ENCODE measurements around the gene TXNRD3.

DNA sequence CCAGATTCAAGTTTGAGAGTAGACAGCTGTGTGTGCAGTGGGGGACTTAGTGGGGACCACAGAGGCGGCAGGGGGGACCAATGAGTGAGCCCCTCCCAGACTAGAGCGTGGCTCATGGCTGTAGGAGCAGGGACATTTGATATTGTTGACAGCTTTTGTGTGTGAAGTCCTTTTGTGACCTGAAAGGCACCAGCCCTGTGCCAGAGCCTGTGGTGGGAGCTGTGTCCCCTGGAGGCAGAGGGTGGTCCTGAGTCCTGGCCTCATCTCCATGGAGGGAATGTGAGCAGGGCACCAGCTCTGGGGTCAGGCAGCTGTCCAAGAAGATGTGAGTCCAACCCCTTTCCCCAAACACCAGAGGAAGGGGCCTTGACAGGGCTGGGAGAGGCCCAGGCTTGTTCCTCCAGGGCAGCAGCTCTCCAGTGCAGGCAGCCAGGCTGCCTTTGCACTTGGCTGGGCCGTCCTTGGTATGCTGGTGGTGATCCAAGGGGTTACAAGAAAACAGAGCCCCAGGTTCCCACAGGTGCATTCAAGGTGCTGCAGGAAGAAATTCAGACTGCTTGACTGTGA, 86.1 kb downstream of the TXNRD3 start:
- TF ChIP-seq, protein P1, sequence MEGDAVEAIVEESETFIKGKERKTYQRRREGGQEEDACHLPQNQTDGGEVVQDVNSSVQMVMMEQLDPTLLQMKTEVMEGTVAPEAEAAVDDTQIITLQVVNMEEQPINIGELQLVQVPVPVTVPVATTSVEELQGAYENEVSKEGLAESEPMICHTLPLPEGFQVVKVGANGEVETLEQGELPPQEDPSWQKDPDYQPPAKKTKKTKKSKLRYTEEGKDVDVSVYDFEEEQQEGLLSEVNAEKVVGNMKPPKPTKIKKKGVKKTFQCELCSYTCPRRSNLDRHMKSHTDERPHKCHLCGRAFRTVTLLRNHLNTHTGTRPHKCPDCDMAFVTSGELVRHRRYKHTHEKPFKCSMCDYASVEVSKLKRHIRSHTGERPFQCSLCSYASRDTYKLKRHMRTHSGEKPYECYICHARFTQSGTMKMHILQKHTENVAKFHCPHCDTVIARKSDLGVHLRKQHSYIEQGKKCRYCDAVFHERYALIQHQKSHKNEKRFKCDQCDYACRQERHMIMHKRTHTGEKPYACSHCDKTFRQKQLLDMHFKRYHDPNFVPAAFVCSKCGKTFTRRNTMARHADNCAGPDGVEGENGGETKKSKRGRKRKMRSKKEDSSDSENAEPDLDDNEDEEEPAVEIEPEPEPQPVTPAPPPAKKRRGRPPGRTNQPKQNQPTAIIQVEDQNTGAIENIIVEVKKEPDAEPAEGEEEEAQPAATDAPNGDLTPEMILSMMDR (conservative IDR thresholded peaks at IDR 0.05): no peak
- no peak for TF ChIP-seq EZH2 (IDR thresholded peaks at IDR 0.05; ENCODE audit: low read depth)

All from PC-9 (cell line).